ENCODE data around the gene ALDH1A3. TPM values are rescaled to one million over a fixed set of nuclear protein-coding genes. Genes with fewer than 3 reads are reported as not detected.
A peak's percentile ranks its signal among the peaks of the same experiment; 100 is the strongest.

The ALDH1A3 gene
- total and polyA plus RNA-seq, 8 donors = 6.7 to 16.3 (median 8.9) TPM

DNA sequence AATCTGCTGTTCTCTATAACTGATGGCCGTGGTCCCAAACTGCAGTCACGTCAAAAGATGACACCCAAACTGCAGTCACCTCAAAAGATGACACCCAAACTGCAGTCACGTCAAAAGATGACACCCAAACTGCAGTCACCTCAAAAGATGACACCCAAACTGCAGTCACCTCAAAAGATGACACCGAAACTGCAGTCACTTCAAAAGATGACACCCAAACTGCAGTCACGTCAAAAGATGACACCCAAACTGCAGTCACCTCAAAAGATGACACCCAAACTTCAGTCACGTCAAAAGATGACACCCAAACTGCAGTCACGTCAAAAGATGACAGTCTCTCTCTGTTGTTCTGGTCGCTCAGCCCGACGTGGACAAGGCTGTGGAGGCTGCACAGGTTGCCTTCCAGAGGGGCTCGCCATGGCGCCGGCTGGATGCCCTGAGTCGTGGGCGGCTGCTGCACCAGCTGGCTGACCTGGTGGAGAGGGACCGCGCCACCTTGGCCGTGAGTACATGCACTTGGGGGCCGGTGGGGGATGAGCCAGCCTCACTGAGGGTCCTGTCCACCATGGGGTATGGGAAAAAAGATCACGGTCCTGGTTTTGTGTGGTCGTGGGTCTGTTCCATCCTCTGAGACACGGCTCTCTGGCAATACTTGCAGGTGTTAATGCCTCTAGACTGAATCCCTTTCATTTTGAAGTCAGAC is 7.7 kb downstream of the ALDH1A3 start:
- Histone ChIP-seq H3K36me3 (no peaks in the 10 kb centered on the region), H3K4me3 (no peak overlapping the region), H3K27me3 (no peaks in the 10 kb centered on the region), H3K9me3 (no peaks in the 10 kb centered on the region), H3K27ac (no peak overlapping the region), H3K4me1 (no peaks in the 10 kb centered on the region)
- FAIRE-seq = no peak
- peak in 1 of 6 donors; percentile 70 for DNase-seq
- TF ChIP-seq, protein P1, sequence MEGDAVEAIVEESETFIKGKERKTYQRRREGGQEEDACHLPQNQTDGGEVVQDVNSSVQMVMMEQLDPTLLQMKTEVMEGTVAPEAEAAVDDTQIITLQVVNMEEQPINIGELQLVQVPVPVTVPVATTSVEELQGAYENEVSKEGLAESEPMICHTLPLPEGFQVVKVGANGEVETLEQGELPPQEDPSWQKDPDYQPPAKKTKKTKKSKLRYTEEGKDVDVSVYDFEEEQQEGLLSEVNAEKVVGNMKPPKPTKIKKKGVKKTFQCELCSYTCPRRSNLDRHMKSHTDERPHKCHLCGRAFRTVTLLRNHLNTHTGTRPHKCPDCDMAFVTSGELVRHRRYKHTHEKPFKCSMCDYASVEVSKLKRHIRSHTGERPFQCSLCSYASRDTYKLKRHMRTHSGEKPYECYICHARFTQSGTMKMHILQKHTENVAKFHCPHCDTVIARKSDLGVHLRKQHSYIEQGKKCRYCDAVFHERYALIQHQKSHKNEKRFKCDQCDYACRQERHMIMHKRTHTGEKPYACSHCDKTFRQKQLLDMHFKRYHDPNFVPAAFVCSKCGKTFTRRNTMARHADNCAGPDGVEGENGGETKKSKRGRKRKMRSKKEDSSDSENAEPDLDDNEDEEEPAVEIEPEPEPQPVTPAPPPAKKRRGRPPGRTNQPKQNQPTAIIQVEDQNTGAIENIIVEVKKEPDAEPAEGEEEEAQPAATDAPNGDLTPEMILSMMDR (IDR thresholded peaks at IDR 0.05) = no peak
- intact Hi-C loops (cut with DNase I) = no loop called here
- ATAC-seq = no peak
- 74 to 85% methylated on average over 22 of the region's 22 CpGs for WGBS, 2 donors

DNA sequence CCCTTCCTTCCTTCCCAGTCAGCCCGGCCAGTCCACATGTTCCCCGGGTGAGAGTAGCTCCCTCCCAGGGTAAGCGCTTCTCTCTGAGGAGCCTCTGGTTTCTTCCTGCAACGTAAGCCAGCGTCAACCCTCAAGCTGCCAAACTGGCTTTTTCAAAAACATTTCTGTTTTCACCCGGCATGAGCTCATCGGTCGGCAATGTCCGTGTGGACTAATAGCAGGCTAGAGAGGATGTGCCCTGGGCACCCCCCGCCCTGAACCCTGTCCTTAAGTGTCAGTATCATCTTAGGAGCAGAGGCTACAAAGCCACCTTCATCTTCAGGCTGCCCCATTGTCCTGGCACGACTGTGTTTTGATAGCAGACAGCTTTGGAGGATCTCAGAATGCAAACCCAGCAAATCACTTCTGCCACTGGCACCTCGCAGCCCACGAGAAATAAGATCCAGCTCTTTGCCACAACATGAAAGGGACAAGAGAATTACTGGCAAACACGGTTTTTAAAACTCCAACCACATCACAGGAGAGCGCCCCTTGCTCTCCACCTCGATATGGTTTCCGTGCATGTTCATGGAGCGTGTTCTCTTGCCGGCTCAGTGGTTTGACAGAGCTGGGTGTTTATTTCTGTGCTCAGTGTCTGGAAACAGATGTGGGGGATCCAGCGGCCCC is 9.9 kb downstream of the ALDH1A3 start:
- DNase-seq (peak in 3 of 6 donors; percentile 29 to 38 (median 33)), FAIRE-seq (no peak), ATAC-seq (peak; percentile 43 to 88 (median 78))
- WGBS, 2 donors = 37 to 42% methylated on average over 20 of the region's 20 CpGs
- Histone ChIP-seq H3K27me3 (no peaks in the 10 kb centered on the region), H3K9me3 (no peaks in the 10 kb centered on the region), H3K4me1 (no peaks in the 10 kb centered on the region), H3K36me3 (peaks cover 0 to 13% (median 0%) of the 10 kb centered on the region in 3 donors), H3K4me3 (no peak overlapping the region), H3K27ac (peak overlapping the region in 3 of 4 donors; percentile 8 to 39 (median 37))
- intact Hi-C loops (cut with DNase I) = no loop called here
- TF ChIP-seq, protein P1 (IDR thresholded peaks at IDR 0.05) = no peak

DNA sequence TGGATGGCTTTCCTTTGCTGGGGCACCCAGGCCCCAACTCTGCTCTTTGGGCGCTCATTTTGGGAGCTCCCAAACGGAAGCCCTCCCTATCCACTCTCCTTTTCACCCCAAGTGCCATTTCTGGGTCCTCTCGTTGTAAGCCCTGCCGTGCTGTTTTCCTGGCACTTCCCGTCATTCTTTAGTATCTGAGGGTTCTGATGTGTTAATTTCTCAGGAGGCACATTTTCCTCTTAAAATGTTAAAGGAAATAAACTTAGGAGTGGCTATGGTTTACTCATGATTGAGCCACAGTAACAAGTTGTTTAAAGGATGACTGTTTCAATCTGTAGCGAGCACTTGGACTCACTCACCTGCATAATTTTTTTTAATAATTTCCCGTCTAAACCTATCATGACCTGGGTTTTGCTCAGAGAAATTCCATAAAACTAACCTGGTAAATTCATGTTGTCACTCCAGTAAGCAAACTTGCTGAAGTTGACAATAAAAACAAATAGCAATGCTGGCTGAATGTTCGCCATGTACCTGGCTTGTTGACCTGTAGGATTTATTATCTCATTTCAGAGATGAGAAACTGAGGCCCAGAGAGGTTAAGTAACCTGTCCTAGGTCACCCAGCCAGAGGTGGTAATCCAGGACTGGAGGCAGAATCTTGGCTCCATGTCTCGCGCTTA is 10.6 kb downstream of the ALDH1A3 start:
- H3K4me3 ChIP-seq = no peak overlapping the region
- TF ChIP-seq, protein P1 (IDR thresholded peaks at IDR 0.05) = no peak
- peaks cover 0 to 14% (median 0%) of the 10 kb centered on the region in 3 donors for H3K36me3 ChIP-seq
- no peak for ATAC-seq
- no peak overlapping the region for H3K27ac ChIP-seq
- FAIRE-seq = no peak
- 68 to 78% methylated on average over 10 of the region's 10 CpGs for WGBS, 2 donors
- no peak for DNase-seq
- H3K27me3 ChIP-seq = no peaks in the 10 kb centered on the region
- H3K4me1 ChIP-seq = no peaks in the 10 kb centered on the region
- intact Hi-C loops (cut with DNase I) = no loop called here
- H3K9me3 ChIP-seq = no peaks in the 10 kb centered on the region

- Histone ChIP-seq H3K27ac (no peak overlapping the region), H3K4me3 (no peak overlapping the region), H3K27me3 (no peaks in the 10 kb centered on the region), H3K4me1 (no peaks in the 10 kb centered on the region), H3K9me3 (no peaks in the 10 kb centered on the region), H3K36me3 (peaks cover 0 to 14% (median 0%) of the 10 kb centered on the region in 3 donors)
- WGBS, 2 donors = 84 to 87% methylated on average over 6 of the region's 6 CpGs
- intact Hi-C loops (cut with DNase I) = no loop called here
- DNase-seq = no peak
- no peak for FAIRE-seq
- ATAC-seq = no peak
- TF ChIP-seq, protein P1 (IDR thresholded peaks at IDR 0.05) = no peak
These were observed 11.2 kb downstream of the ALDH1A3 start for GRCh38 chr15:100890850-100891249.

Measured in pancreas (tissue), 10 donors.